Esophagus squamous epithelium (tissue), 5 donors: Measurements from ENCODE around the gene TPM2. TPM values are rescaled to one million over a fixed set of nuclear protein-coding genes. Genes with fewer than 3 reads are reported as not detected.

Experiments
- DNase-seq: peaks from one replicate; lab custom pipeline; 2025; lab: John Stamatoyannopoulos, UW
- H3K27ac ChIP-seq, 4 donors: fragments of 200-600 bp; sonication (generic); one replicate each; pipeline ENCODE4 v1.5.1; 2016 to 2019; ENCODE audit warnings: mild to moderate bottlenecking in 1 of 4
- H3K27me3 ChIP-seq, 4 donors: fragments of 200-600 bp; sonication (generic); 1 replicate in 3 of 4; 2 replicates in 1 of 4; pipeline versions ENCODE4 v1.5.1 to v1.6.0; 2017 to 2021; ENCODE audit warnings: antibody characterized with exemption in 1 of 4
- H3K36me3 ChIP-seq, 3 donors: fragments of 200-600 bp; sonication (generic); one replicate each; pipeline ENCODE4 v1.5.1; 2016 to 2019
- H3K4me1 ChIP-seq, 3 donors: fragments of 200-600 bp; sonication (generic); one replicate each; pipeline ENCODE4 v1.5.1; 2017 to 2019
- H3K4me3 ChIP-seq, 4 donors: fragments of 200-600 bp; sonication (generic); 1 replicate in 3 of 4; 2 replicates in 1 of 4; pipeline ENCODE4 v1.5.1; 2016 to 2019; ENCODE audit warnings: mild to moderate bottlenecking in 2 of 4, moderate library complexity in 1 of 4
- H3K9me3 ChIP-seq, 3 donors: fragments of 200-600 bp; sonication (generic); one replicate each; pipeline ENCODE4 v1.5.1; 2016 to 2019
- POLR2A ChIP-seq, 4 donors: fragments of 450-650 bp; IDR thresholded peaks; one replicate each; pipeline ENCODE4 v1.6.1; 2017; ENCODE audit warnings: antibody characterized with exemption in 4 of 4, mild to moderate bottlenecking in 4 of 4, moderate library complexity in 3 of 4
- WGBS, 2 donors: methylation state at CpG; one replicate each; pipeline ENCODE4 v1.1.5; 2018; 5-methylcytosine and 5-hydroxymethylcytosine counted together
- intact Hi-C: fragments of 100-400 bp; cut with DNase I; formaldehyde crosslinking; loops from one replicate; pipeline ENCODE4 v1.15.0; 2022
- total RNA-seq, 4 donors: library from RNA; depleted of rRNA; stranded (reverse); fragments of >200 nt; gene quantifications; one replicate each; pipeline ENCODE4 v1.1.0, GENCODE V29; 2016
- TF ChIP-seq, protein P1 (sequence below), 6 experiments: fragments of 450-650 bp in 4 of 6; fragments of 200-600 bp in 2 of 6; sonication (generic) in 2 of 6; IDR thresholded peaks; one replicate each; pipeline ENCODE4 v1.5.1; 2016 to 2019; ENCODE audit warnings: antibody characterized with exemption in 6 of 6, mild to moderate bottlenecking in 4 of 6, moderate library complexity in 4 of 6
- donor health status: DM: yes; HTN: yes; CAD: no.

The TPM2 gene
- total RNA-seq, 4 donors from 2014 or later, result 80.8 to 1,148 (median 217) TPM

DNA sequence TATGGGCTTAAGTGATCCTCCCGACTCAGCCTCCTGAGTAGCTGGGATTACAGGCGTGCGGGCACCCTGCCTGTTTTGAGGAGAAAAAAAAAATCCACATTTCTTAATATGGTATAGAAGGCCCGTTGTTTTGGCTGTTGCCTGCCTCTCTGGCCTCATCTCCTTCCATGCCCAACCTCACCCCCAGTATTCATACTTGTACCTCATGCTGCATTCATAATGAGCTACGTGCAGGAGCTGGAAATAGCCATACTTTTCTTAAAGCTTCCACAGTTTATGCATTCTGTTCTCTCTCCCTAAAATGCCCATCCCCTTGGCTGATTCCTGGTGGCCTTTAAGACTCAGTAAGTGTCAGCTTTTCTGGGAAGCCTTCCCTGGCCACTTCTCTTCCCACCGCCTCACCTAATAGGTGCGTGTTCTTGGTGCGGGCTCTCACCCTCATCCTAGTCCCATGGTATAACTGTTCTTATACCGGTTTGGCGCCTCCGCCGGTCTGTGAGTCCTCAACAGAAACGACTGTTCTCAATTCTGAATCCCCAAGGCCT is 2.1 kb upstream of the TPM2 start:
- DNase-seq, result no peak
- Histone ChIP-seq H3K36me3 (peaks cover 0 to 11% (median 0%) of the 10 kb centered on the region in 3 donors), H3K9me3 (no peaks in the 10 kb centered on the region), H3K27ac (peak overlapping the region; percentile 74 to 92 (median 88)), H3K4me1 (peaks cover 0 to 52% (median 12%) of the 10 kb centered on the region in 3 donors), H3K27me3 (peaks cover 0 to 6% (median 0%) of the 10 kb centered on the region in 4 donors), H3K4me3 (peak overlapping the region in 1 of 4 donors; percentile 76)
- WGBS, 2 donors, result 68 to 74% methylated on average over 13 of the region's 13 CpGs
- TF ChIP-seq, protein P1, sequence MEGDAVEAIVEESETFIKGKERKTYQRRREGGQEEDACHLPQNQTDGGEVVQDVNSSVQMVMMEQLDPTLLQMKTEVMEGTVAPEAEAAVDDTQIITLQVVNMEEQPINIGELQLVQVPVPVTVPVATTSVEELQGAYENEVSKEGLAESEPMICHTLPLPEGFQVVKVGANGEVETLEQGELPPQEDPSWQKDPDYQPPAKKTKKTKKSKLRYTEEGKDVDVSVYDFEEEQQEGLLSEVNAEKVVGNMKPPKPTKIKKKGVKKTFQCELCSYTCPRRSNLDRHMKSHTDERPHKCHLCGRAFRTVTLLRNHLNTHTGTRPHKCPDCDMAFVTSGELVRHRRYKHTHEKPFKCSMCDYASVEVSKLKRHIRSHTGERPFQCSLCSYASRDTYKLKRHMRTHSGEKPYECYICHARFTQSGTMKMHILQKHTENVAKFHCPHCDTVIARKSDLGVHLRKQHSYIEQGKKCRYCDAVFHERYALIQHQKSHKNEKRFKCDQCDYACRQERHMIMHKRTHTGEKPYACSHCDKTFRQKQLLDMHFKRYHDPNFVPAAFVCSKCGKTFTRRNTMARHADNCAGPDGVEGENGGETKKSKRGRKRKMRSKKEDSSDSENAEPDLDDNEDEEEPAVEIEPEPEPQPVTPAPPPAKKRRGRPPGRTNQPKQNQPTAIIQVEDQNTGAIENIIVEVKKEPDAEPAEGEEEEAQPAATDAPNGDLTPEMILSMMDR (IDR thresholded peaks at IDR 0.05), result no peak
- TF ChIP-seq POLR2A (IDR thresholded peaks at IDR 0.05), result no peak
- intact Hi-C loops, result no loop called here

DNA sequence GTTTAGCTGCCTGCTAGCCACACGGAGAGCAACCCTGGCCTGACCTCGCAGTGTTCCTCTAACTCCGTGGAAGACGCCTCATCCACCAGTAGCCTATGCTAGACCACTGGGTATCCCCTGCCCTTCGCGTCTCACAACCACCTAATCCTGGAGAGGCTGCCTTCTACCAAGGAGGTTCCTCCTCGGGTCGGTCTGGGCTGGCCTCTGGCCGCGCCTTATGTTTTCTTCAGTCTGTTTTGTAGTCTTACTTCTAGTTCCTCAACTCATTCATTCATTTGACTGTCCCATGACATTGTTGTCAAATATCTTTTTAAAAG is 1.6 kb upstream of the TPM2 start:
- DNase-seq, result no peak
- H3K27me3 ChIP-seq, result peaks cover 0 to 6% (median 0%) of the 10 kb centered on the region in 4 donors
- H3K9me3 ChIP-seq, result no peaks in the 10 kb centered on the region
- no peak for TF ChIP-seq POLR2A (IDR thresholded peaks at IDR 0.05)
- TF ChIP-seq, protein P1 (IDR thresholded peaks at IDR 0.05), result no peak
- peaks cover 0 to 47% (median 7%) of the 10 kb centered on the region in 3 donors for H3K4me1 ChIP-seq
- intact Hi-C loops, result no loop called here
- peak overlapping the region; percentile 49 to 76 (median 65) for H3K4me3 ChIP-seq
- H3K27ac ChIP-seq, result peak overlapping the region; percentile 74 to 92 (median 88)
- 31 to 35% methylated on average over 10 of the region's 10 CpGs for WGBS, 2 donors
- H3K36me3 ChIP-seq, result peaks cover 0 to 7% (median 0%) of the 10 kb centered on the region in 3 donors

DNA sequence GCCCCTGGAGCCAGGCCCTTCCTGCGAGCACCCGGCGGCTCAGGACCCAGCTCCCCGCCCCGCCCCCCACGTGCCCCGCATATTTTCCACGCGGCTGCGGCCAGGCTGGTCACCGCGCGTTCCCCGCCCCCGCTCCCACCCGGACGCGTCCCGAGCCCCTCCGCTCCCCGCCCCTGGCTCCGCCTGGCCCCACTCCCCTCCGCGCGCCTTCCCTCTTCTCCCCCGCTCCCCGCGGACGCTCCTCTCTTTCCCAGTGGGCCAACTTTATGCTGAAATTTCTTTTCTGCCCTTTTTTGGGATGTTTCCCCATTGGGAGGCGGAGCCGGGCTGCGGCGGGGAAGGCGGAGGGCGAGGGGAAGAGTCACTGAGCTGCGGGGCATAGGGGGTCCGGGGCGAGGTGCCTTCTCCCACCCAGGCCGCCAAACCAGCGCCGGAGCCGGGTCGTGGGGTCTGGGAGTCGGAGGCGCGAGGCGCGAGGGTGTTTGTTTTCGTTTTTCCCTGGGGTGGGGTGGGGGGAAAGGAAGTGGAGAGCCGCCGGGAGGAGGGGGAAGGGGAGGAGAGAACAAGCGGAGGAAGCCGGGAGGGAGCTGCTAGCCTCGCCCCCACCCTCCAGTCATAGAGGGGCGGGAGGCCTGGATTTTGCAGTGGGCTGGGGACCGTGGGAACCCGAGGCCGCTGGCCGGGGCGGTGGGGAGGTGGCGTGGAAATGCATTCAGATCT is 1.0 kb upstream of the TPM2 start:
- DNase-seq, result no peak
- Histone ChIP-seq H3K9me3 (no peaks in the 10 kb centered on the region), H3K36me3 (peaks cover 0 to 2% (median 0%) of the 10 kb centered on the region in 3 donors), H3K4me3 (peak overlapping the region; percentile 49 to 76 (median 65)), H3K4me1 (peaks cover 0 to 41% (median 5%) of the 10 kb centered on the region in 3 donors), H3K27ac (peak overlapping the region; percentile 74 to 92 (median 88)), H3K27me3 (peaks cover 0 to 6% (median 0%) of the 10 kb centered on the region in 4 donors)
- intact Hi-C loops, result no loop called here
- WGBS, 2 donors, result 0% methylated on average over 11 of the region's 61 CpGs
- TF ChIP-seq, protein P1 (IDR thresholded peaks at IDR 0.05), result no peak
- TF ChIP-seq POLR2A (IDR thresholded peaks at IDR 0.05), result peak in 2 of 4 donors; percentile 34 to 47

DNA sequence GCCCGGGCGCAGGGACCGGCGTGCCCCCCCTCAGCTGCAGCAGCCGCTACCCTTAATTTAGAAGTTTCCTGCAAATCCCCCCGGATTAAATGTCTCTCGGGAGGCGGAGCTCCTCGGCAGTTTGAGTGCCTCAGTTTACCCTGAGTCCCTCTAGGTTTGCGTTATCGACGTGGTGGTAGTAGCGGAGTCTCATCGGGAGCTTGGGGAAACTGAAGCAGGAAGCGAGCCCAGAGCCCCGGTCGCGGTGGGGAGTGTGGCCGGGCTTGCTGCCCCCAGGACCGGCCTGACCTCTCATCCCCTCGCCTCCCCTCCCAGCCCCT is 529 bp upstream of the TPM2 start:
- Histone ChIP-seq H3K36me3 (peaks cover 0 to 5% (median 0%) of the 10 kb centered on the region in 3 donors), H3K27me3 (peaks cover 0 to 6% (median 0%) of the 10 kb centered on the region in 4 donors), H3K27ac (peak overlapping the region; percentile 74 to 92 (median 88)), H3K4me1 (peaks cover 0 to 41% (median 5%) of the 10 kb centered on the region in 3 donors), H3K9me3 (no peaks in the 10 kb centered on the region), H3K4me3 (peak overlapping the region; percentile 49 to 76 (median 65))
- DNase-seq, result no peak
- 0% methylated on average over 10 of the region's 21 CpGs; no CpG with 5 or more reads in 1 of the 2 donors for WGBS, 2 donors
- intact Hi-C loops, result no loop called here
- TF ChIP-seq POLR2A (IDR thresholded peaks at IDR 0.05), result no peak
- TF ChIP-seq, protein P1 (IDR thresholded peaks at IDR 0.05), result no peak
